Vagina (tissue), 2 donors: ENCODE data around the gene COX14.

ENCODE experiments used
- POLR2AphosphoS5 ChIP-seq, 2 donors: sonication (generic); formaldehyde crosslinking; IDR thresholded peaks; one replicate each; pipeline ENCODE4 v1.9.0; 2017; ENCODE audit warnings: antibody characterized with exemption in 2 of 2, mild to moderate bottlenecking in 2 of 2, low read depth in 1 of 2; ENCODE audit not compliant: insufficient read depth in 1 of 2
- TF ChIP-seq, protein P1 (sequence below), 3 experiments: fragments of 450-650 bp in 2 of 3; fragments of 200-600 bp in 1 of 3; sonication (generic) in 1 of 3; IDR thresholded peaks; one replicate each; pipeline ENCODE4 v1.5.1; 2017 to 2019; ENCODE audit warnings: antibody characterized with exemption in 3 of 3, mild to moderate bottlenecking in 2 of 3, moderate library complexity in 2 of 3

DNA sequence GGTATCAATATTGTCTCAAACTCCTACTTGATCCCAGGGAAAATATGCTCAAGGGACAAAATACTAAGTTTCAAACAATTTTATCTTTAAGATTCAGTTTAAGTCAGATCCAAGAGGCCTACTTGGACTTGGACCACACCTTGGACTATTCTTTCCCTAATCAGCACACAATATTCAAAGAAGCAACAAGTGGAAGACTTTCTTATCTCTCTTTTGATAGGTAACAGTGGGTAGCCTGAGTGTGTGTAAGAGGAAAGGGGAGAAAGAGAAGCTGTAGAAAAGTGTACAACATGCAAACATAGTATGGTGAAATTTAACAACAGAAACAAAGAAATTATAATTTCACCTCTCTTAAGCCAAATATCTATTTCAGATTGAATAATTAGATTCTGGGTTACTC lies 48.6 kb downstream of the COX14 start:
- TF ChIP-seq POLR2AphosphoS5 (IDR thresholded peaks at IDR 0.05; ENCODE audit: insufficient read depth in 1 of 2, low read depth in 1 of 2): no peak
- TF ChIP-seq, protein P1, sequence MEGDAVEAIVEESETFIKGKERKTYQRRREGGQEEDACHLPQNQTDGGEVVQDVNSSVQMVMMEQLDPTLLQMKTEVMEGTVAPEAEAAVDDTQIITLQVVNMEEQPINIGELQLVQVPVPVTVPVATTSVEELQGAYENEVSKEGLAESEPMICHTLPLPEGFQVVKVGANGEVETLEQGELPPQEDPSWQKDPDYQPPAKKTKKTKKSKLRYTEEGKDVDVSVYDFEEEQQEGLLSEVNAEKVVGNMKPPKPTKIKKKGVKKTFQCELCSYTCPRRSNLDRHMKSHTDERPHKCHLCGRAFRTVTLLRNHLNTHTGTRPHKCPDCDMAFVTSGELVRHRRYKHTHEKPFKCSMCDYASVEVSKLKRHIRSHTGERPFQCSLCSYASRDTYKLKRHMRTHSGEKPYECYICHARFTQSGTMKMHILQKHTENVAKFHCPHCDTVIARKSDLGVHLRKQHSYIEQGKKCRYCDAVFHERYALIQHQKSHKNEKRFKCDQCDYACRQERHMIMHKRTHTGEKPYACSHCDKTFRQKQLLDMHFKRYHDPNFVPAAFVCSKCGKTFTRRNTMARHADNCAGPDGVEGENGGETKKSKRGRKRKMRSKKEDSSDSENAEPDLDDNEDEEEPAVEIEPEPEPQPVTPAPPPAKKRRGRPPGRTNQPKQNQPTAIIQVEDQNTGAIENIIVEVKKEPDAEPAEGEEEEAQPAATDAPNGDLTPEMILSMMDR (IDR thresholded peaks at IDR 0.05): no peak
